ENCODE measurements around the gene MROH2A.
"Not testable (repeated sequence)": the region's sequence is repeated elsewhere in the genome, so short reads cannot be mapped to it uniquely, and the experiment has no call there.

The MROH2A gene

GRCh38 chr2:233851169-233851568 is 73.0 kb downstream of the MROH2A start:
- TF ChIP-seq ZNF274 (IDR thresholded peaks at IDR 0.05; ENCODE audit: low read depth, low read length): no peak
- H3K4me3 ChIP-seq (ENCODE audit: low read length): no peak overlapping the region

GRCh38 chr2:233852056-233852455 is 73.9 kb downstream of the MROH2A start:
- H3K4me3 ChIP-seq (ENCODE audit: low read length): peak overlapping the region; percentile 30; the same call in 1 of the 2 replicates

GRCh38 chr2:233853353-233853752 is 75.2 kb downstream of the MROH2A start:
- no peak for TF ChIP-seq ZNF274 (IDR thresholded peaks at IDR 0.05; ENCODE audit: low read depth, low read length)

More at GRCh38 chr2:233852056-233852455, 73.9 kb downstream of the MROH2A start:
- no peak for TF ChIP-seq ZNF274 (IDR thresholded peaks at IDR 0.05; ENCODE audit: low read depth, low read length)

GRCh38 chr2:233853883-233854240 is 75.7 kb downstream of the MROH2A start:
- TF ChIP-seq ZNF274 (IDR thresholded peaks at IDR 0.05; ENCODE audit: low read depth, low read length): no peak
- H3K4me3 ChIP-seq (ENCODE audit: low read length): peak overlapping the region; percentile 83

More at GRCh38 chr2:233853353-233853752, 75.2 kb downstream of the MROH2A start:
- H3K4me3 ChIP-seq (ENCODE audit: low read length): peak overlapping the region; percentile 83

- no peak for TF ChIP-seq ZNF274 (IDR thresholded peaks at IDR 0.05; ENCODE audit: low read depth, low read length)
- H3K4me3 ChIP-seq (ENCODE audit: low read length): peak within 1 kb of the TSS; percentile 83
These were observed 76.3 kb downstream of the MROH2A start, which contains the start of gene HJURP for GRCh38 chr2:233854241-233854981. Gene HJURP (minus strand): TSS chr2:233854535. CDS start chr2:233854500, 35 bp downstream.

- TF ChIP-seq ZNF274 (IDR thresholded peaks at IDR 0.05; ENCODE audit: low read depth, low read length): no peak
- no peak overlapping the region for H3K4me3 ChIP-seq (ENCODE audit: low read length)
These were observed 77.2 kb downstream of the MROH2A start for GRCh38 chr2:233855345-233855744.

GRCh38 chr2:233856184-233856583 is 78.1 kb downstream of the MROH2A start:
- no peak overlapping the region for H3K4me3 ChIP-seq (ENCODE audit: low read length)
- no peak for TF ChIP-seq ZNF274 (IDR thresholded peaks at IDR 0.05; ENCODE audit: low read depth, low read length)

GRCh38 chr2:233857511-233858141 is 79.5 kb downstream of the MROH2A start:
- TF ChIP-seq ZNF274 (IDR thresholded peaks at IDR 0.05; ENCODE audit: low read depth, low read length): no peak
- no peak overlapping the region for H3K4me3 ChIP-seq (ENCODE audit: low read length)

GRCh38 chr2:233858331-233858730 is 80.2 kb downstream of the MROH2A start:
- no peak overlapping the region for H3K4me3 ChIP-seq (ENCODE audit: low read length)
- TF ChIP-seq ZNF274 (IDR thresholded peaks at IDR 0.05; ENCODE audit: low read depth, low read length): no peak

- TF ChIP-seq ZNF274 (IDR thresholded peaks at IDR 0.05; ENCODE audit: low read depth, low read length): no peak
- H3K4me3 ChIP-seq (ENCODE audit: low read length): no peak overlapping the region
These were observed 84.2 kb downstream of the MROH2A start for GRCh38 chr2:233862261-233862768.

- H3K4me3 ChIP-seq (ENCODE audit: low read length): no peak overlapping the region
- TF ChIP-seq ZNF274 (IDR thresholded peaks at IDR 0.05; ENCODE audit: low read depth, low read length): no peak
These were observed 87.7 kb downstream of the MROH2A start for GRCh38 chr2:233865838-233866237.

GRCh38 chr2:233866479-233866878 is 88.3 kb downstream of the MROH2A start:
- H3K4me3 ChIP-seq (ENCODE audit: low read length): no peak overlapping the region
- no peak for TF ChIP-seq ZNF274 (IDR thresholded peaks at IDR 0.05; ENCODE audit: low read depth, low read length)

GRCh38 chr2:233867993-233868532 is 89.9 kb downstream of the MROH2A start, which contains the start of gene MSL3B:
Gene MSL3B (minus strand): TSS chr2:233868386.
- no peak for TF ChIP-seq ZNF274 (IDR thresholded peaks at IDR 0.05; ENCODE audit: low read depth, low read length)

GRCh38 chr2:233871432-233871831 is 93.3 kb downstream of the MROH2A start:
- no peak overlapping the region for H3K4me3 ChIP-seq (ENCODE audit: low read length)
- TF ChIP-seq ZNF274 (IDR thresholded peaks at IDR 0.05; ENCODE audit: low read depth, low read length): no peak

More at GRCh38 chr2:233867993-233868532, 89.9 kb downstream of the MROH2A start, which contains the start of gene MSL3B:
- peak within 1 kb of the TSS; percentile 97 for H3K4me3 ChIP-seq (ENCODE audit: low read length)

- not testable (repeated sequence) for H3K4me3 ChIP-seq (ENCODE audit: low read length)
These were observed 94.0 kb downstream of the MROH2A start for GRCh38 chr2:233872125-233872524.

Data from GM08714 (cell line).